Activated CD4-positive, alpha-beta T cell treated with anti-CD3 and anti-CD28 coated beads, Interleukin-2, amount 50 U/mL, for 24 hours (primary cell): ENCODE measurements around the gene PYY.
"Not testable (repeated sequence)": the region's sequence is repeated elsewhere in the genome, so short reads cannot be mapped to it uniquely, and the experiment has no call there.

Source experiments
- DNase-seq, 2 donors: peaks; one replicate each; pipeline ENCODE4 v3.0.0-alpha.2; 2020; ENCODE audit warnings: low read depth in 1 of 2, low spot score in 1 of 2

The PYY gene

DNA sequence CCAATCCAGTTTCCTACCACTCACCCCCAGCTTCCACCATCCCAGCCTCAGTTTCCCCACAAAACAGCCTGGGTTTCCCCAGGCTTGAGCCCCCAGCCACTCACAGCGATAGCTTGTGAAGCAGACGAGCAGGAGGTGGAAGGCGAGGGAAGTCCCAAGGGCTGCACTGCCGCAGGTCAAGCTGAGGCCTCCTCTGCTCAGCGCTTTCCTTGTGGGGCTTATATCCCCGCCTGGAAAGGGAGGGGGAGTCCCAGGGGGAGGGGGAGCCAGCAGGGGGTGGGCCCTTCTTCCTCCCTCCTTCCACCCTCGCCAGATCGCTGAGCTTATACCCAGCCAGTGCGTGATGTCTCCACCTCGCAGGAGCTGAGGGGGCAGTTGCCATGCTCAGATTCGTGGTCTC, at the start of gene PYY:
PYY (minus strand) TSS at position 195 of the 400 bp plus-strand sequence. CDS start 457 bp downstream, outside the sequence.
- no peak for DNase-seq

DNA sequence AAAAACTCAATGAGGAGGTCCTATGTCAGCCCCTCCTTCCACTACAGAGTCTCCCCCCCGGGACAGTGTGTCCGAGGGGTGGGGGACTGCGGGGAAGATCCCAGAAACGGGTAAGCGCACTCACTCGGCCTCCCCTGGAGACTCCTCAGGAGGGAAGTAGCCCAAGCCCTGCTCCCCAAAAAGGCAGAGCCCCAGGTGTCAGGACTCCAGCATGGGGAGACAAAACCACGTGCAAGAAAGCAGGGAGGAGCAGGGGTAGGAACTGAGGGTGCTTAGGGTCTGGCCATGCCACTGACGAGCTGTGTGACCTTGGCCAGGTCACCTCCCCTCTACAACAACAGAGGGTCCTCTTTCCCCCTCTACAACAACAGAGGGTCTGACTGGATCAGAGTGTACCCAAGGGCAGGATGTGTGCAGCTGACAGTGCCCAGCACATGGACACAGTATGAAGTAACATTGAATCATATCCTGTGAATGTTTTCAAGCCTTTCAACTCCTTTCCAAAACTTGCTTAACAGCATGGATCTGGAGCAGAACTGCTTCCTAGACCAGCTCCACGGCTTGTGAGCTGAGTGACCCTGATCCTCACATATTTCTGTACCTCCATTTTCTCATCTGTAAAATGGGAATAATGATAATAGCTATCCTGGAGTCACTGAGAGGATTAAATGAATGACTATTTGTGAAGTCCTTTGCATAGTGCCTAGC, 48.6 kb upstream of the PYY start:
- no peak for DNase-seq

DNA sequence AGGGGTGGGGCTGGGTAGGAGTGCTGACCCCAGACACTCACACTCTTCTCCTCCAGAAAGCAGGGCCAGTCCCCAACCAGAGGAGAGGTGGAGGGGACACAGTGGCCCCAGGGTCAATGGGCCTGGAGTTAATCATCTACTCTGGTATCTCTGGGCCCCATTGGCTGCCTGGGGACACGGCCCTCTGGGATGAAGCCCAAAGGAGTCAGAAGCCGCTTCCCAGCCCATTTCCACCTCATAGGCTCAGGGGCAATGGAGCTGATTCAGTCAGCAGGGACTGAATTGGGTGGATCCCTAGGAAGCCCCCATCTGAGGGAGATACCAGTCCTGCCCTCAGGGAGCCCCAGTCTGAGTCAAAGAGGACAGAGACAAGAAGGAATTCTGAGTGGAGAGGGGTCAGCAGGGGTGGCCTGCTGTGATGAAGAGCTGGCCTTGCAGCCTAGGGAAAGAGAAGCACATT, 47.8 kb upstream of the PYY start:
- no peak for DNase-seq

DNA sequence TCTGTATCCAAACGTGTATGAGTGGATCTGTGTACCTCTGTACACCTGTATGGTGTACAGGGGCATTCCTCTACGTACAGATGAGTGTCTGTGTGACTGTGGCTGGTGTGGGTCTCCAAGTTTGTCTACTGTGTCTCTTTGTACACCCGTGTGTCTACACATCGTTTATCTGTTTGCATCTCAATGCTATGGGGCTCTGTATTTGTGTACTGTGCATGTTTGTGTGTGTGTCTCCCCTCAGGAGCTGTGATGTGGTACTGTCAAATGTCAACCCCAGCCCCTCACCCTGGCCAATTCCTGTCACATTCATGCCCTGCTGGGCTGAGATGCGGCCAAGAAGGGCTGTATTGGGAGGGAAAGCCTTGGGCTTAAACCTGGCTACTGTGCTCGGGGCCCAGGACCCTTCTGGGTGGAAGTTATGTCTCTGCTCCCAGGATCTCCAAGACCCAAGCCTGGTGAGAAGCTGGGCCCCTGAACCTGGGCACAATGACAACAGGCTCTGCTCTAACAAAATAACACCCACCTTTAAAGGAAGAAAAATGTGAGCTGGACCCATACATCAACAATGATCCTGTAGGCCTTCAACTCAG, 47.2 kb upstream of the PYY start:
- no peak for DNase-seq

DNA sequence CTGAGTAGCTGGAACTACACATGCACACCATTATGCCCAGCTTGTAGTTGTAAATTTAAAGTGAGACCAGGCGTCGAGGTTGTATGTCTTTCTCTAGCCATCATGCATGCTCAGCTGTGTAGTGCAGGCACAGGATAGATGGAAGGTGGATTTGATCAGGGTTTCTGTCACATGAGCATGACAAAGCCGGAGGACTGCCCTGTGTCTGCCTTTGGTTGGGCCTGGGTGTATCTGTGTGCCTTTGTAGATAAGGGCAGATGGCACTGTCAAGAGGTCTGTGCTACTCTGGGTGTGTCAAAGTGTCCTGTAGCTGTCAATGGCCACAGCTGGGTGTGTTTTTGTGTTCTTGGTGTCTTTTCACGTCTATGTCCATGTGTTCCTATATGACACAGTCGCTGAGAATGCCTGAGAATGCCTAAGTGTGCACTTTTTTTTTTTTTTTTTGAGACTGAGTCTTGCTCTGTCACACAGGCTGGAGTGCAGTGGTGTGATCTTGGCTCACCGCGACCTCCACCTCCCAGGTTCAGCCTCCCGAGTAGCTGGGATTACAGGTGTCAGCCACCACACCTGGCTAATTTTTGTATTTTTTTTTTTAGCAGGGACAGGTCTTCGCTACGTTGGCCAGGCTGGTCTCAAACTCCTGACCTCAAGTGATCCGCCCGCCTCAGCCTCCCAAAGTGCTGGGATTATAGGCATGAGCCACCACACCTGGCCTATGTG, 46.6 kb upstream of the PYY start:
- no peak for DNase-seq

DNA sequence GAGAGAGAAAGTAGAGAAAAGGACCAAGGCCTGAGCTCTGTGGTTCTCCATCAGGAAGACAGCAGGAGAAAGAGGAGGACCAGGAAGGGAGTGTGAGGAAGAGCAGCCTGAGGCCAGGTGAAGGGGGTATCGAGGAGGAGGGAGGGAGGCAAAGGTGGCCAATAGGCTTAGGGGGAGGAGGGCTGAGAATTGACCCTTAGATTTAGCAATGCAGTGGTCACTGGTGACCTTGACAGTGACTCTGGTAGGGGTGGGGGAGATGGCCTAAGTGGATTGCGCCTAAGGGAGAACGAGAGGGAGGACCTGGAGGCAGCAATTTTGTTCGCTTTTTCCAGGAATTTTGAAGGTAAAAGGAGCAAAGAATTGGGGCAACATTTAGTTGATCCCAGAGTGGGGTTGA, 45.3 kb upstream of the PYY start:
- DNase-seq: no peak

DNA sequence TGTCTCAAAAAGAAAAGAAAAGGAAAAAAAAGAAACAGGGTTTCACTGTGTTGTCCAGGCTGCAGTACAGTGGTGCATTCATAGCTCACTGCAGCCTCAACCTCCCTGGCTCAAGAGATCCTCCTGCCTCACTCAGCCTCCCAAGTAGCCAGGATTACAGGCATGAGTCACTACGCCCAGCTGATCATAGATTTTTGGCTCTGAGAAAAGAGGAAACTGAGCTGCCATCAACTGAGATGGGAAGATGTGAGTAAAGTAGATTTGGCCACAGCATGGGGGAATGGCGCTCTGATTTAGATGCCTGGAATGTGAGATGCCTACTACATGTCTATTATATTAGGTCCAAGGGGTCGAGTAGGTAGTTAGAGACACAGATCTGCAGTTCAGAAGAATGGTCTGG, 44.8 kb upstream of the PYY start:
- DNase-seq: no peak

DNA sequence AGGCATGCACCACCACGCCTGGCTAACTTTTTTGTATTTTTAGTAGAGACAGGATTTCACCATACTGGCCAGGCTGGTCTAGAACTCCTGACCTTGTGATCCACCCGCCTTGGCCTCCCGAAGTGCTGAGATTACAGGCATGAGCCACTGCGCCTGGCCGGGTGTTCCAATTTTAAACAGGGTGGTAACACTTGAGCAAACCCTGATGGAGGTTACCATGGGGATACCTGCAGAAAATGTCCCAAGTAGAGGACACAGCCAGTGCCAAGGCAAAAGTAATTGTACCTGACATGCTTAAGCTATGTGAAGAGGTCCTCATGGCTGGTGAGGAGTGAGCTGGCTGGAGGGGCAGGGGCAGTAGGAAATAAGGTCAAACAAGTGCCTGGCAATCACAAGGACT, 43.4 kb upstream of the PYY start:
- DNase-seq: not testable (repeated sequence)

DNA sequence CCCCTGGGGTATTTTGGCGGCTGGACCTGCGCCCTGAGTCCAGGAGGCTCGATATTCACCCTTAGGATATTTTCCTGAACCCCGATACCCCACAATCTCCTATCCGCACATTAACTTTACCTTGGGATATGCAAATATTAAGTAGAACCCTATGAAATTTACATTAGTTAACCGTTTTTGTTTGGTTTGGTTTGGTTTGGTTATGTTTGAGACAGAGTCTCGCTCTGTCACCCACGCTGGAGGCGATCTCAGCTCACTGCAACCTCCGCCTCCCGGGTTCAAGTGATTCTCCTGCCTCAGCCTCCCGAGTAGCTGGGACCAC, 41.4 kb upstream of the PYY start:
- DNase-seq: no peak

DNA sequence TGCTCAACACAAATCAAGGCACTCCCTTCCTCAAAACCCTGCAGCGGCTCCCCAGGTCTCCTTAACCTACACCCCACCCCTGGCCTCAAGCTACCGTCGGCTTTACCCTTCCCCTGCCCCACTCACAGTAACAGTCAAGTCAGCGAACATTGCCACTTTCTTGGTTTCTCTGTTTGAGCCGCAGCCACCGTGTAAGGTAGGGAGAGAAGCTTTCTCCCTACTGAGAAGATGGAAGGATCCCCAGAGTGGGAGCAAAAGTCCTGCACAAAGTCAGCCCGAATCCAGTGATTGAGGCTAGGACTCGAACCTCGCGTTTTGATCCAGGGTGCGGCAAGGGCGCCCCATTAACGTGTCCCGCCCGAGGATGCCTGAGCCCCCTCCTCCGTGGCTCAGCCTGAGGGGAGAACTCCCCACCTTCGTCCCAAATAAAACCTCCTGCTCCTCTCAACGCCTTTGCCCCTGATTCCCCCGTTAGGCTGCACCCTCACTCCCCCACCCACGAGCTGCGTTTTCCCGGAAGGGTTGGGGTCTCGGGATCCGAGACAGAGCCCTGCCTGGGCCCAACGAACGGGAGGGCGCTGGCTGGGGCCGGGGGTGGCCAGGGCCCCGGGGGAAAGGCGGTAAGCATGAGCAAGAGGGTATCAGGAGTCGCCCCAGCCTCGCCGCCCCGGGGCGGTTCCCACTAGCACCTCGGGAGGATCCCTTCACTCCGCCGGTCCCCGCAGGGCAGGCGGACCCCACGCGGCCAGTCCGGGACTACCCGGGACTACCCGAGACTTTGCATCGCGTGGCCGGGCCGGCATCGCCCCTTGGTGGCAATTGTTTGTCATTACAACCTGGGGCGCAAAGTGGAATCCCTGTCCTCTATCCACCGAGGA, 40.8 kb upstream of the PYY start:
- DNase-seq: peak; percentile 46 to 55

DNA sequence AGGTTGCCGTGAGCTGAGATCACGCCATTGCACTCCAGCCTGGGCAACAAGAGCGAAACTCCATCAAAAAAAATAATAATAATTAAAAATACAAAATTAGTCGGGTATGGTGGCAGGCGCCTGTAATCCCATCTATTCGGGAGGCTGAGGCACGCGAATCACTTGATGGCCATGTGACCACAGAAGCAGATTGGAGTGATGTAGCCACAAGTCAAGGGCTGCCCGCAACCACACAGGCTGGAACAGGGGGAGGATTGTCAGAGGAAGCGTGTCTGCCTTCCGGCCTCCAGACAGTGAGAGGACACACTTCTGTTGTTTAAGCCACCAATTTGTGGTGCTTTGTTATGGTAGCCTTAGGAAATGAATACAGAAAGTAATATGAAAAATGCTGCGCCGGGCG, 38.9 kb upstream of the PYY start:
- no peak for DNase-seq

DNA sequence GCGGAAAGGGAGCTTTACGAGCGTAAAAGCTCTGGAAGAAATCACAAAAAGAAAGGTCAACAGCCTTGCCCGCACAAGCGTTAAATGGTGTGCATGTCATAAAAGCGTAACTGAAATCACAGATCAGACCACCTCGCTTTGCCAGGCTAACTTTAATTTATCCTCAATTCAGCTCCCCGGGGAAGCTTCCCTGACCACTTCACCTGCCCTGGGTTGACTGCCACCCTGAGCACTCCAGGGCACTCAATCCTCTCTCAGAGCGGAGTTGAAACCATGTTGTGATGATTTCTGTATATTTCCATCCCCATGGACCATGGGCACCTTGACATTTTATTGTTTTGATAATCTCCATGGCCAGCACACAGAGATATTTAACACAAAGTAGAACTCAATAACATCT, 34.6 kb upstream of the PYY start:
- DNase-seq: no peak

DNA sequence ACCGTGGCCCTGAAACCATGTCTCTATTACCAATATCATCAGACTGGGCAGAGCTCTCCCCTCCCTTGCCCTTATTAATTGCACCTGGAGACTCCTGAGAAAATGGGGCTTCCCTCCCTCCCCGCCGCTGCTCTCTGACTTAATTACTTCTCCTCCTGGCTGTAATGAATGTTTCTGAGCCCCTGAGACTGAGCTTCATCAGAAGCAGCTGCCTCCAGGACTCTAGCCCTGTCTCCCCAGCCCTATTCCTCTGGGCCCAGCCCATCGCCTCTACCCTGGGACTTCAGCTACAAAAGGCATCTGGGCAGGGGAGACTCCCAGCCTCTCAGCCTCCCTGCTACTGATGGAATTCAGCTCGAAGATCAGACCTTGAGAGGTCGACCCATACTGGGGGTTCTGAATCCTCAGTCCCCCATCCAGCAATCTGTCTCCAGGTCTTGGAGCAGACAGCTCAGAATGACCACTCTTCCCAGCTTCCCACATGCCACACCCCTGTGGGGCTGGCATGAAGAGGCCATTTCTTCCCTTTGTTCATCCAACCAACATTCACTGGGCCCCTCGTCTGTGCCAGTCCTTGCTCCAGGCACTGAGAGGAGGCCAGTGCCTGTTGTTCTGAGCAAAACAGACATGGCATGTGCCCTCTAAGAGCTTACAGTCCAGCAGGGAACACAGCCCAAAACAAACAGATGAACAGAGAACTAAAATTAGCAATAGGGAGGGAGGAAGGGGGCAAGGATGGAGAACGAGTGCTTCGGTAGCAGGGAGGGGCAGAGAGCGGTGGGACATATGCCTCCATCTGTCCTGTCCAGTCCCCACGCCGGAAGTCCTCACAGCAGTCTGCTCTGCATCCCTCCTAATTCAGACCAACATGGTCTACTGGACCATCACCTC, 33.6 kb upstream of the PYY start:
- DNase-seq: no peak

DNA sequence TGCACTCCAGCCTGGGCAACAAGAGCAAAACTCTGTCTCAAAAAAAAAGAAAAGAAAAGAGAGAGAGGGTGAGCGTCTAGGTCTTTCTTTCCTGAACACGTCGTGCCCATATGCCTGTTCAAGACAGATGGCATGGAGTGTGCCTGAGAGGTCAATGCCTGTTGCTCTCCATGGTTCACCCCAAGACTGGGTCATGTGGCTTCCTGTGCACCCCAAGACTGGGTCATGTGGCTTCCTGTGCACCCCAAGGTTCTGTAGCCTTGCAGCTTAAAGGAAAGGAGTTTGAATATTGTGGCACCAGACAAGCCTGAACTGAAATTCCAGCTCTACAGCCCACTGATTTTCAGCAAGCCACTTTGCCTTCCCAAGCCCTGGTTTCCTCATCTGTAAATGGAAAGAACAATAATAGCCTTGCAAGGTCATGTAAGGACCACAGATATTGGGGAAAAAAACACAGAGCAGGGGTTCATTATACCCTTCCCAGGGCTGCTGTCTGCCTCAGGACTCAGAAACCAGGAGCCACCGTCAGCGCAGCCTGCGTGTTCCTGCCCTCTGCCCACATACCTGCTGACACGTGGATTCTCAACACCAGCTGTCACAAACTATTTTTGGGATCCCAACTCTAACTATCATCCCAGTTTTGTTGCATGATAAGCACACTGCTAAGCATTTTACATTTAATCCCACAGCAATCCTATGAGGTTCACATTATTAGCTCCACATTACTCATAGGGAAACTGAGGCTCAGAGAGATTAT, 32.7 kb upstream of the PYY start:
- no peak for DNase-seq

DNA sequence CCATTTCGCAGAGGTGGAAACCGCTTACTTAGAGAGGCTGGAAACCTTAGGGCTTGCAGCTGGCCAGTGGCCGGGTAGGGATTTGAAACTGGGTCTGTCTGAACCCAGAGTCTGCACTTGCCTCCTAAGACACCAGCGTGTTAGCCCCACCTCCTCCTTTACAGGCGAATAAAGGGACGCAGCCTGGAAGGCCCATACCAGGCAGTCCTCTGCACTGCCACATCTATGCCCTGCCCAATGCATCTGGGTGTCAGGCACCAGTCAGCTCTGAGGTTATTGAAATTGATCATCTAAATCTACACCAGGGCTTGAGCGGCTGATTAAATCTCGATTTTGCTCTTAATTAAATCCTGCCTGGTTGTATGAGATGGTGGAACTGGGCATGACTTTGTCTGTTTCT, 30.8 kb upstream of the PYY start:
- DNase-seq: no peak

DNA sequence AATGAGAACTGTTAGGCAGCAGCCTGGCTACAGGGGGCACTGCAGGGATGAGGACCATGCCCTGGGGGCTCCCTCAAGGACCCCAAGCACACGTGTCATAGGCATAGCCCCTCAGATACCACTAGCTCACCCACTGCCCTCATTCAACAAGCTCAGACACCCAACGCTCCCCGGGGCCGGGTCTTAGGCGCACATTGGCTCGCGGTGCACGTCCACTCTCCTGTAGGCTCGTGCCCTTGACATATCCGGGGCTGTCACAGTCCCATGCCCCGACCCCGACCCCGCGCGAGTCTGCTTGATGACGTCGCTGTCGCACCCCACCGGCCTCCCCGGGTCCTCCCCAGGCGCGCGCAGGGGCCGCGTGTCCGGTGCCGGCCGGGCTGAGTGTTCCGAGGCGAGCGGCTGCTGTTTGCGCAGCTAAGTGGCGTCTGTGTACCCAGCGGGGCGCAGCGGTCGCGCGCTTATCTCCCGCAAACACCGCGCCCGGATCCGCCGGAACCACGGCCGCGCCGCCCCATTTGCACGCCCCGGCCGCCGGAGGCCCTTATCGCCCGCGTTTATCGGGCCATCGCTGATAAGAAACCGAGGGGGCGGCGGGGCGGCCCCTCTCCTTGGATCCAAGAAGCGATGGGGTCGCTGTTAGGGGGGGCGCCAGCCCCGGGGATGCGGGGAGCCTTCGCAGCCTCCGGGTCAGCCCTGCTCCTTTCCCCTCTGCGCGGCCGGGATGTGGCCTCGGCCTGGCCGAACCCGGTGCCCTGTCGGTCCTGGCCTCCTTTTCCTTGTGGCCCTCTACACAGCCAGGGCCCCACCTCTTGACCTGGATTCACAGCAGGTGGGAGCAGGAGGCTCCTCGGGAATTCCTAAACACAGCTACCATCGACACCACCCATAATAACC, 30.0 kb upstream of the PYY start:
- no peak for DNase-seq

DNA sequence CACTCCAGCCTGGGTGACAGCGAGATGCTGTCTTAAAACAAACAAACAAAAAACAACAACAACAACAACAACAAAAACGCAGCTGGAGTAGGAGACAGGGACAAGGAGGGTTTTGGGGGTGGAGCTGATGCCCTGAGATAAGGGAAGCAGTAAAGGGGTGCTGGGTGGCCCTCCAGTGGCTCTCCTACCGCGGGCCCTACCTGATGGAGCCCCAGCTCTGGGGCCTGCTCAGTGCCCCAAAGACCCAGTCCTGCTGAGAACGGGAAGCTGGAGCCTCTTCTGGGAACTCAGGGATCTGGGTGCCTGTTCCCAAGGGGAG, 29.4 kb upstream of the PYY start:
- DNase-seq: no peak

DNA sequence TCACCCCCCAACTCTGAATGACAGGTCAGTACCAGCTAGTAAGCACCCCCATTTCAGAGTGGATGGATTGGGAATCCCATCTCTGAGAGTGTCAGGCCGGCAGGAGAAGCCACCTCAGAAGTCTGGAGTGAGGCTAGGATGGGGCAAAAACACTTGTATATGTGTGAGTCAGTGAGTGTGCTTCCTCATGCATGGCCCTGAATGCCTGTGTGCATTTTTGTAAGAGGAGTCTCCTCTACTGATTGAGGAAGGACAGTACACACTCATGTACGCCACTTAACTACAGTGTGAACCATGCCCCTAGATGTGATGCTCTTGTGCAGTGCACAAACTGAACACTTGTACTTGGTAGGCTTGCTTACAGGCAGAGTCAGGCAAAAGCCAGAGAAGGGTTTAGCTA, 28.4 kb upstream of the PYY start:
- no peak for DNase-seq

DNA sequence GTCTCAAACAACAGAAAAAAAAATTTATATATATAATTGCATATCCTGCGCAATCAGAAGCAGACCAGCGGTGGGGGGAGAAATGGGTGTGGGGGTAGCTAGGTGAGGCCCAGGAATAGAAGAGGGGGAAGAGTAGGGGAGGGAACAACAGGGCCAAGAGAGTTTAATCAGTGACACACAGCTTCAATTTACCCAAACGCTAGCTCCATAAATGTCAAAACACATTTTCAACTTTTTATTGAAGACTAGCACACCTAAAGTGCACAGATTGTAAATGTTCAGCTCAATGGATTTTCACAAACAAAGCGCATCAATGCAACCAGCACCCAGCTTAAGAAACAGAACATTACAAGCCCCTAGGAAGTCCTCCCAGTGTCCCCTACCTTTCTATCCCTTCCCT, 25.9 kb upstream of the PYY start:
- DNase-seq: no peak
